Measurements from ENCODE around the gene MDC1.

MDC1 gene

DNA sequence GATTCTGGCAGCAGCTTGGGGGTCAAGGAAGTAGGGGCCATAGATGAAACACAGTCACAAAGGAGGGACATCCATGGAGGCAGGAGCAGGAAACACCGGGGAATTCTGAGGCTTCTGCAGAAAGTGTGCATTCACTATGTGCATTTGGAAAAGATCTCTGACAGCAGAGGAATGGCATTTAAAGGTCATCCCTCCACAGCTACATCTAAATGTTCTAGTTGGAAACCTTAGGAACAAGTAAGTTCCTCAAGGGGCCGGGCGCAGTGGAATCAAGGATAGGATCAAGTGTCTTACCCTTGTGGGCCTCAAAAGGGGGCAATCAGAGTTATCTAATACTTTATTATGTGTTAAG is 61.4 kb downstream of the MDC1 start:
- Histone ChIP-seq H3K4me2 (ENCODE audit: low read length) (no peak overlapping the region), H4K20me1 (ENCODE audit: control insufficient read depth, insufficient read depth, low read depth, low read length) (no peaks in the 10 kb centered on the region), H3K9me3 (ENCODE audit: control insufficient read depth, insufficient read depth, low read length) (no peaks in the 10 kb centered on the region), H3K79me2 (ENCODE audit: control insufficient read depth, low read length) (no peaks in the 10 kb centered on the region), H3K4me1 (ENCODE audit: control insufficient read depth, low read length) (no peaks in the 10 kb centered on the region), H3K4me3 (ENCODE audit: low read length) (no peak overlapping the region), H3K9me2 (replicated peaks; ENCODE audit: control insufficient read depth, low read length) (no peaks in the 10 kb centered on the region), H3K36me3 (ENCODE audit: control insufficient read depth, low read length) (peaks cover 82% of the 10 kb centered on the region), H3K27ac (ENCODE audit: low read depth, low read length) (no peak overlapping the region), H3F3A (ENCODE audit: control insufficient read depth, insufficient read depth) (peaks cover 7% of the 10 kb centered on the region; the same call in 1 of the 2 replicates), H3K27me3 (ENCODE audit: control insufficient read depth, low read length) (no peaks in the 10 kb centered on the region)
- TF ChIP-seq, protein P1, sequence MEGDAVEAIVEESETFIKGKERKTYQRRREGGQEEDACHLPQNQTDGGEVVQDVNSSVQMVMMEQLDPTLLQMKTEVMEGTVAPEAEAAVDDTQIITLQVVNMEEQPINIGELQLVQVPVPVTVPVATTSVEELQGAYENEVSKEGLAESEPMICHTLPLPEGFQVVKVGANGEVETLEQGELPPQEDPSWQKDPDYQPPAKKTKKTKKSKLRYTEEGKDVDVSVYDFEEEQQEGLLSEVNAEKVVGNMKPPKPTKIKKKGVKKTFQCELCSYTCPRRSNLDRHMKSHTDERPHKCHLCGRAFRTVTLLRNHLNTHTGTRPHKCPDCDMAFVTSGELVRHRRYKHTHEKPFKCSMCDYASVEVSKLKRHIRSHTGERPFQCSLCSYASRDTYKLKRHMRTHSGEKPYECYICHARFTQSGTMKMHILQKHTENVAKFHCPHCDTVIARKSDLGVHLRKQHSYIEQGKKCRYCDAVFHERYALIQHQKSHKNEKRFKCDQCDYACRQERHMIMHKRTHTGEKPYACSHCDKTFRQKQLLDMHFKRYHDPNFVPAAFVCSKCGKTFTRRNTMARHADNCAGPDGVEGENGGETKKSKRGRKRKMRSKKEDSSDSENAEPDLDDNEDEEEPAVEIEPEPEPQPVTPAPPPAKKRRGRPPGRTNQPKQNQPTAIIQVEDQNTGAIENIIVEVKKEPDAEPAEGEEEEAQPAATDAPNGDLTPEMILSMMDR (IDR thresholded peaks at IDR 0.05; ENCODE audit: low read depth, low read length, poor library complexity, severe bottlenecking): no peak
- TF ChIP-seq EZH2phosphoT487 (IDR thresholded peaks at IDR 0.05; ENCODE audit: borderline replicate concordance, low read length): no peak

DNA sequence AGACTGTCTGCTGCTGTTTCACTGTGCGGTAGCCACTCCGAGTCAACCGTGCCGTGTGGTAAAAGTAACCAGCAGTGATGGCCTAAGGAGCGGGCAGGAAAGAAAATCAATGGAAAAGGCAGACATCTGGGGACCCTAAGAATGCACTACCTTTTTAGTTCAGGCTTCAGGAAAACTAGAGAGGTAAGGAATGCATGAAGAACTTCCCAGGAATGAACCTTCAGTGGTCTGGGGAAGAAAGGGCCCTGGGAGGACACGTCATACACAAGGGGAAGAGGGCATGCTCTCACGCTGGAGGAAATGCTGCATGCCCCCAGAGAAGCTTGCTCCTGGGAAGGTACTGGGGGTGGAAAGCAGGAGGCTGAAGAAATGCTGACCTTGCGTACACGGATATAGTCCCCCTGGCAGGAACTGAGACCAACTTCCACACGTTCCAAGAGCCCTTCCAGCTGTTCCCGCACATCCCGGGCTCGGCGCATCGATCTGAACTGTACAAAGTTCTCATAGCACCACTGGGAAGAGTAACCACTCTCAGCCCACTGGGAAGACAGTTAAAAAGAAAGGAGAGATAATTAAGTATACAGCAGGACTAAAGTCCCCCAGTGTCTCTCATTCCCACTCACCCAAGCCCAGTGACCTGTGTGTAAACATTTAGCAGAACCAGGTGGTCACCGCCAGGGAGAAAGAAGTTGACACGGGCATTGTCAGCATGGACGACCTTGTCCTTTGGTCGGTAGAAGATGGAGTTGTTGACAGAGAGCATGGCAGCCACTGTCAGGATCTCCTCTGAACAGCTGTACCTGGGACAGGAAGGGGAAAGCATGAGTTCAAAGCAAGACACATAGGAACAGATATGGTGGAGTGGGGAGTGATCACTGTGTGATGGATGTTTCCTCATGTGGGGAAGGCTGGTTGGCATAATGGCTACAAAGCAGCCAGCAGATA is 62.0 kb downstream of the MDC1 start:
- H3K27ac ChIP-seq (ENCODE audit: low read depth, low read length): no peak overlapping the region
- no peaks in the 10 kb centered on the region for H3K9me3 ChIP-seq (ENCODE audit: control insufficient read depth, insufficient read depth, low read length)
- no peaks in the 10 kb centered on the region for H4K20me1 ChIP-seq (ENCODE audit: control insufficient read depth, insufficient read depth, low read depth, low read length)
- no peak overlapping the region for H3K4me2 ChIP-seq (ENCODE audit: low read length)
- no peak overlapping the region for H3K4me3 ChIP-seq (ENCODE audit: low read length)
- peaks cover 7% of the 10 kb centered on the region; the same call in 1 of the 2 replicates for H3F3A ChIP-seq (ENCODE audit: control insufficient read depth, insufficient read depth)
- TF ChIP-seq, protein P1 (IDR thresholded peaks at IDR 0.05; ENCODE audit: low read depth, low read length, poor library complexity, severe bottlenecking): no peak
- TF ChIP-seq EZH2phosphoT487 (IDR thresholded peaks at IDR 0.05; ENCODE audit: borderline replicate concordance, low read length): no peak
- H3K9me2 ChIP-seq (replicated peaks; ENCODE audit: control insufficient read depth, low read length): no peaks in the 10 kb centered on the region
- no peaks in the 10 kb centered on the region for H3K79me2 ChIP-seq (ENCODE audit: control insufficient read depth, low read length)
- H3K4me1 ChIP-seq (ENCODE audit: control insufficient read depth, low read length): no peaks in the 10 kb centered on the region
- no peaks in the 10 kb centered on the region for H3K27me3 ChIP-seq (ENCODE audit: control insufficient read depth, low read length)
- H3K36me3 ChIP-seq (ENCODE audit: control insufficient read depth, low read length): peaks cover 80% of the 10 kb centered on the region

DNA sequence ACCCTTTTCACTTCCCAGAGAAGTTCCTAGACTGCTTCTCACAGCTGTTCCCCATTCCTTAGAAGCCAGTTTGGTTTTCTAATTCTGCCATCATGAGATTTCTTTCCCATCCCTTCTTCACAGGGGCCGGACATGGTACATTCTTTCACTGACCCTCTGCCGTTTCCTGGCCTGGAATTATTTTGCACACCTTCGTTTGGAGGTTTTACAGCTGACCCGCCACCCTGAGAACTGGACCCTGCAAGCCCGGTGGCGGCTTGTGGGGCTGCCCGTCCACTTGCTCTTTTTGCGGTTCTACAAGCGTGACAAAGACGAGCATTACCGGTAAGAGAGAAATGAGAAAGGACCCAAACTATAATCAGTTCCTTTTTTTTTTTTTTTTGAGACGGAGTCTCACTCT is 65.9 kb downstream of the MDC1 start:
- Histone ChIP-seq H3K79me2 (ENCODE audit: control insufficient read depth, low read length) (peaks cover 31% of the 10 kb centered on the region), H3K27ac (ENCODE audit: low read depth, low read length) (no peak overlapping the region), H4K20me1 (ENCODE audit: control insufficient read depth, insufficient read depth, low read depth, low read length) (no peaks in the 10 kb centered on the region), H3K4me2 (ENCODE audit: low read length) (no peak overlapping the region), H3F3A (ENCODE audit: control insufficient read depth, insufficient read depth) (peaks cover 7% of the 10 kb centered on the region; the same call in 1 of the 2 replicates), H3K9me2 (replicated peaks; ENCODE audit: control insufficient read depth, low read length) (no peaks in the 10 kb centered on the region), H3K9me3 (ENCODE audit: control insufficient read depth, insufficient read depth, low read length) (no peaks in the 10 kb centered on the region), H3K4me3 (ENCODE audit: low read length) (no peak overlapping the region), H3K4me1 (ENCODE audit: control insufficient read depth, low read length) (peaks cover 11% of the 10 kb centered on the region), H3K36me3 (ENCODE audit: control insufficient read depth, low read length) (peaks cover 58% of the 10 kb centered on the region), H3K27me3 (ENCODE audit: control insufficient read depth, low read length) (no peaks in the 10 kb centered on the region)
- TF ChIP-seq, protein P1 (IDR thresholded peaks at IDR 0.05; ENCODE audit: low read depth, low read length, poor library complexity, severe bottlenecking): no peak
- TF ChIP-seq EZH2phosphoT487 (IDR thresholded peaks at IDR 0.05; ENCODE audit: borderline replicate concordance, low read length): no peak

Measured in DOHH2 (cell line).